Mucosa of descending colon (tissue), 3 donors: Measurements from ENCODE around the gene RBM26. TPM values are rescaled to one million over a fixed set of nuclear protein-coding genes. Genes with fewer than 3 reads are reported as not detected.
"Not testable (repeated sequence)": the region's sequence is repeated elsewhere in the genome, so short reads cannot be mapped to it uniquely, and the experiment has no call there.

Experiments used
- ATAC-seq: fragments of 200-7000 bp; cut with Tn5 transposase; one replicate; pipeline ENCODE4 v1.9.1; 2020; ENCODE audit warnings: mild to moderate bottlenecking, moderate library complexity
- DNase-seq, 3 donors: peaks; one replicate each; pipeline ENCODE4 v3.0.0-alpha.2; 2020
- H3K36me3 ChIP-seq: fragments of 200-600 bp; one replicate; pipeline ENCODE4 v1.8.0; 2021; ENCODE audit warnings: low read depth, mild to moderate bottlenecking
- H3K4me1 ChIP-seq: fragments of 200-600 bp; one replicate; pipeline ENCODE4 v1.8.0; 2021; ENCODE audit warnings: low read depth, mild to moderate bottlenecking
- H3K4me3 ChIP-seq: fragments of 200-600 bp; one replicate; pipeline ENCODE4 v1.8.0; 2021; ENCODE audit warnings: mild to moderate bottlenecking
- H3K9me3 ChIP-seq: fragments of 200-600 bp; one replicate; pipeline ENCODE4 v1.8.0; 2021; ENCODE audit warnings: mild to moderate bottlenecking
- intact Hi-C, 2 donors: fragments of 100-400 bp; cut with DNase I in 1 of 2; cut with micrococcal nuclease in 1 of 2; formaldehyde crosslinking; loops; one replicate each; pipeline versions ENCODE4 v1.11.0 to v1.11.1; 2022; cut with DNase I, micrococcal nuclease
- total RNA-seq, 3 donors: library from RNA; stranded (reverse); fragmentation: NEBNext Ultra II Directional in 2 of 3; extraction: Animal tissue kit (Norgen Biotek cat#: 25700) in 2 of 3; gene quantifications; one replicate each; pipeline versions ENCODE4 v1.2.1 to v1.2.4, GENCODE V29; 2021 to 2023
- TF ChIP-seq, protein P1 (sequence below): fragments of 200-600 bp; IDR thresholded peaks from one replicate; pipeline ENCODE4 v1.8.0; 2022; ENCODE audit warnings: antibody characterized with exemption, mild to moderate bottlenecking
- donor health status: DM: no; HTN: no; CAD: no; lungs with moderate emphysema.
- donor health status: DM: no; HTN: no; CAD: no.
- donor health status: DM: no; HTN: yes; CAD: no.

RBM26 gene
- total RNA-seq, 3 donors from 2014 or later: 34.0 to 42.8 (median 35.6) TPM

GRCh38 chr13:79282508-79282907 lies 123.5 kb downstream of the RBM26 start:
- TF ChIP-seq, protein P1, sequence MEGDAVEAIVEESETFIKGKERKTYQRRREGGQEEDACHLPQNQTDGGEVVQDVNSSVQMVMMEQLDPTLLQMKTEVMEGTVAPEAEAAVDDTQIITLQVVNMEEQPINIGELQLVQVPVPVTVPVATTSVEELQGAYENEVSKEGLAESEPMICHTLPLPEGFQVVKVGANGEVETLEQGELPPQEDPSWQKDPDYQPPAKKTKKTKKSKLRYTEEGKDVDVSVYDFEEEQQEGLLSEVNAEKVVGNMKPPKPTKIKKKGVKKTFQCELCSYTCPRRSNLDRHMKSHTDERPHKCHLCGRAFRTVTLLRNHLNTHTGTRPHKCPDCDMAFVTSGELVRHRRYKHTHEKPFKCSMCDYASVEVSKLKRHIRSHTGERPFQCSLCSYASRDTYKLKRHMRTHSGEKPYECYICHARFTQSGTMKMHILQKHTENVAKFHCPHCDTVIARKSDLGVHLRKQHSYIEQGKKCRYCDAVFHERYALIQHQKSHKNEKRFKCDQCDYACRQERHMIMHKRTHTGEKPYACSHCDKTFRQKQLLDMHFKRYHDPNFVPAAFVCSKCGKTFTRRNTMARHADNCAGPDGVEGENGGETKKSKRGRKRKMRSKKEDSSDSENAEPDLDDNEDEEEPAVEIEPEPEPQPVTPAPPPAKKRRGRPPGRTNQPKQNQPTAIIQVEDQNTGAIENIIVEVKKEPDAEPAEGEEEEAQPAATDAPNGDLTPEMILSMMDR: no peak
- no peaks in the 10 kb centered on the region for H3K9me3 ChIP-seq
- no peaks in the 10 kb centered on the region for H3K36me3 ChIP-seq
- intact Hi-C loops: no loop called here
- DNase-seq (no peak), ATAC-seq (no peak)
- no peak overlapping the region for H3K4me3 ChIP-seq
- H3K4me1 ChIP-seq: no peaks in the 10 kb centered on the region

DNA sequence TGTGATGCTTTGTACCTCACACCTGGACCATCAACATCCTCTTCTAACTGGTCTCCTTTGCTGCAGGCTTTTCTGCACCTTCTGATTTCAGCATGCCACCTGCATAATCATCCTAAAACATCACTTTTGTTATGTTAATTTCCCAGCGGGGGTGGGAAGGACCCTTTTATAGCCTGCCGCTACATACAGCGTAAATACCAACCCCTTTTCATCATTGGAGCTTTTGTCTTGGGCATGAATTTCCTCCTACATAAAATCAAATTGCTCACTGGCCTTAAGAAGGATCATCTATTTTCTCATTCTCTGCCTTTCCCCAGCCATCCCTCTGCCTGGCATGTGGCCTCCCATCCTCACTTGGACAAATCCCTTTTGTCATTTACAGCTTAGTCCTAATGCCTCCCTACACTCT lies 124.7 kb downstream of the RBM26 start:
- intact Hi-C loops: no loop called here
- no peak for DNase-seq
- Histone ChIP-seq H3K4me3 (no peak overlapping the region), H3K9me3 (no peaks in the 10 kb centered on the region), H3K4me1 (no peaks in the 10 kb centered on the region), H3K36me3 (no peaks in the 10 kb centered on the region)
- ATAC-seq: no peak
- TF ChIP-seq, protein P1: no peak

DNA sequence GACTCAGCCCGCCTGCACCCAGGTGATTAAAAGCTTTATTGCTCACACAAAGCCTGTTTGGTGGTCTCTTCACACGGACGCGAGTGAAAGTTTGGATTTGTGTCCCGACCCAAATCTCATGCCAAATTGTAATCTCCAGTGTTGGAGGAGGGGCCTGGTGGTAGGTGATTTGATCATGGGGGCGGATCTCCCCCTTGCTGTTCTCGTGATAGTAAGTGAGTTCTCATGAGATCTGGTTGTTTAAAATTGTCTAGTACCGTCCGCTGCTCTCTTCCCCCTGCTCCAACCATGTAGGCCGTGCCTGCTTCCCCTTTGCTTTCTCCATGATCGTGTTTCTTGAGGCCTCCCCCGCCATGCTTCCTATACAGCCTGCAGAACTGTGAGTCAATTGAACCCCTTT lies 126.3 kb downstream of the RBM26 start:
- intact Hi-C loops, ATAC-seq, H3K36me3 ChIP-seq, H3K4me3 ChIP-seq, DNase-seq, H3K4me1 ChIP-seq, H3K9me3 ChIP-seq: not testable (repeated sequence)

GRCh38 chr13:79273045-79273444 lies 133.0 kb downstream of the RBM26 start:
- Histone ChIP-seq H3K36me3 (no peaks in the 10 kb centered on the region), H3K4me3 (no peak overlapping the region), H3K4me1 (no peaks in the 10 kb centered on the region), H3K9me3 (no peaks in the 10 kb centered on the region)
- no peak for ATAC-seq
- no peak for DNase-seq
- intact Hi-C loops: no loop called here
- TF ChIP-seq, protein P1: no peak

GRCh38 chr13:79271616-79272015 lies 134.4 kb downstream of the RBM26 start:
- no peak overlapping the region for H3K4me3 ChIP-seq
- no peaks in the 10 kb centered on the region for H3K9me3 ChIP-seq
- intact Hi-C loops: no loop called here
- no peaks in the 10 kb centered on the region for H3K36me3 ChIP-seq
- DNase-seq: no peak
- H3K4me1 ChIP-seq: no peaks in the 10 kb centered on the region
- ATAC-seq: no peak
- TF ChIP-seq, protein P1: no peak

GRCh38 chr13:79270859-79271258 lies 135.2 kb downstream of the RBM26 start:
- Histone ChIP-seq H3K4me3 (no peak overlapping the region), H3K36me3 (no peaks in the 10 kb centered on the region), H3K4me1 (no peaks in the 10 kb centered on the region), H3K9me3 (no peaks in the 10 kb centered on the region)
- TF ChIP-seq, protein P1: no peak
- intact Hi-C loops: no loop called here
- DNase-seq (no peak), ATAC-seq (no peak)

Other genes starting within 250 kb of the RBM26 start
- 100 to 1,000 TPM in 2 of 3 donors, 10 to 100 TPM in 1; 64.9 to 141 (median 136) TPM for gene NDFIP2, start 74.9 kb upstream of the RBM26 start, total RNA-seq